Esophagus muscularis mucosa (tissue), 4 donors: Measurements from ENCODE around the gene NAA20. TPM values are rescaled to one million over a fixed set of nuclear protein-coding genes. Genes with fewer than 3 reads are reported as not detected.

Source experiments
- DNase-seq: peaks from one replicate; pipeline ENCODE4 v3.0.0-alpha.2; 2017; ENCODE audit errors: extremely low spot score
- H3K27ac ChIP-seq, 4 donors: fragments of 200-600 bp; sonication (generic); replicated peaks in 1 of 4; 1 replicate in 3 of 4; 2 replicates in 1 of 4; pipeline ENCODE4 v1.5.1; 2016 to 2019; ENCODE audit warnings: mild to moderate bottlenecking in 1 of 4
- H3K27me3 ChIP-seq, 4 donors: fragments of 200-600 bp; sonication (generic); one replicate each; pipeline versions ENCODE4 v1.5.1 to v1.6.0; 2016 to 2019
- H3K36me3 ChIP-seq, 4 donors: fragments of 200-600 bp; sonication (generic); one replicate each; pipeline ENCODE4 v1.5.1; 2016 to 2019
- H3K4me1 ChIP-seq, 4 donors: fragments of 200-600 bp; sonication (generic); one replicate each; pipeline ENCODE4 v1.5.1; 2016 to 2019
- H3K4me3 ChIP-seq, 4 donors: fragments of 200-600 bp; sonication (generic); 1 replicate in 2 of 4; 2 replicates in 2 of 4; pipeline ENCODE4 v1.5.1; 2016 to 2019; ENCODE audit warnings: mild to moderate bottlenecking in 4 of 4, moderate library complexity in 1 of 4
- H3K9me3 ChIP-seq, 4 donors: fragments of 200-600 bp; sonication (generic); 1 replicate in 3 of 4; 2 replicates in 1 of 4; pipeline ENCODE4 v1.5.1; 2016 to 2019
- EP300 ChIP-seq: sonication (generic); formaldehyde crosslinking; IDR thresholded peaks from one replicate; pipeline ENCODE4 v1.6.1; 2017; ENCODE audit warnings: antibody characterized with exemption
- POLR2A ChIP-seq: fragments of 450-650 bp; IDR thresholded peaks from one replicate; pipeline ENCODE4 v1.6.1; 2017; ENCODE audit warnings: antibody characterized with exemption, moderate library complexity, mild to moderate bottlenecking, low read depth
- POLR2AphosphoS5 ChIP-seq, 2 donors: sonication (generic); formaldehyde crosslinking; IDR thresholded peaks; one replicate each; pipeline ENCODE4 v1.6.1; 2017; ENCODE audit warnings: antibody characterized with exemption in 2 of 2
- WGBS: methylation state at CpG from one replicate; pipeline ENCODE4 v1.1.5; 2018; 5-methylcytosine and 5-hydroxymethylcytosine counted together
- intact Hi-C: fragments of 100-400 bp; cut with DNase I; formaldehyde crosslinking; loops from one replicate; pipeline ENCODE4 v1.15.1; 2023
- total RNA-seq, 4 donors: library from RNA; depleted of rRNA; stranded (reverse); fragments of >200 nt; gene quantifications; one replicate each; pipeline versions ENCODE4 v1.1.0 to v1.2.1, GENCODE V29; 2016
- TF ChIP-seq, protein P1 (sequence below), 3 experiments: fragments of 200-600 bp in 2 of 3; fragments of 450-650 bp in 1 of 3; sonication (generic) in 2 of 3; IDR thresholded peaks; one replicate each; pipeline ENCODE4 v1.5.1; 2017 to 2019; ENCODE audit warnings: antibody characterized with exemption in 3 of 3, mild to moderate bottlenecking in 2 of 3, moderate library complexity in 1 of 3

Gene NAA20
- total RNA-seq, 4 donors from 2014 or later, result 29.5 to 38.5 (median 34.8) TPM

DNA sequence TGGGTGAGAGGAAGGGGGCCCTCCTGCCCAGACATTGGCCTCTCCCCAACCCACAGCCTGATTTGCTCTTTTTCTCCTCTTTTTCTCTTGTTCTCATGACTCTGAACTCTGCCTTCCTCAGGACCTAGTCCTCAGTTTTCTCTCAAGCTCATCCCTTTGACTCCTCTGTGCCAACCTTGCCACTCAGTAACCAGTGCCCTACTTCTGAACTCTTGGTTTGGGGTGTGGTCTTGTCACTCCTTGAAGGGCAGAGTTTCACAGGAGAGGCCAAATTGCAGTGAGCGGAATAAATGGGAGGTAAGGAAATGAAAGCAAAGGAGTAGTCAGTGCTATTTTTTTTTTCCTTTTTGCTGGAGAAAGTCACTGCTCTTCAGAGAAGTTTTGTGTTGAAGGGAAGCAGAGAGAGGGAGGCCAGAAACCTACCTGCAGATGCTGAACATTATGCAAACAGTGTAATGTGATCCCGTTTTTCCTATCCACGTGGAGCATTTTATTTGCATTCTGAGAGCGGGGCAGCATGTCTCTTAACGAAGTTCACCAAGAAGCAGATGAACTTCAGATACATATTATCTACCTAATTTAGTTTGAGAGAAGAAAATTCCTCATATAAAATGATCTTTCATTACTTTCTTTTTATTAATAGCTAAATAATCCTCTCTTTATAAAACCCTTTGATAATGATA, 62.1 kb downstream of the NAA20 start:
- peaks cover 0 to 5% (median 4%) of the 10 kb centered on the region in 4 donors for H3K4me1 ChIP-seq
- H3K9me3 ChIP-seq, result no peaks in the 10 kb centered on the region
- H3K27me3 ChIP-seq, result peaks cover 0 to 19% (median 0%) of the 10 kb centered on the region in 4 donors
- H3K27ac ChIP-seq, result no peak overlapping the region
- TF ChIP-seq, protein P1, sequence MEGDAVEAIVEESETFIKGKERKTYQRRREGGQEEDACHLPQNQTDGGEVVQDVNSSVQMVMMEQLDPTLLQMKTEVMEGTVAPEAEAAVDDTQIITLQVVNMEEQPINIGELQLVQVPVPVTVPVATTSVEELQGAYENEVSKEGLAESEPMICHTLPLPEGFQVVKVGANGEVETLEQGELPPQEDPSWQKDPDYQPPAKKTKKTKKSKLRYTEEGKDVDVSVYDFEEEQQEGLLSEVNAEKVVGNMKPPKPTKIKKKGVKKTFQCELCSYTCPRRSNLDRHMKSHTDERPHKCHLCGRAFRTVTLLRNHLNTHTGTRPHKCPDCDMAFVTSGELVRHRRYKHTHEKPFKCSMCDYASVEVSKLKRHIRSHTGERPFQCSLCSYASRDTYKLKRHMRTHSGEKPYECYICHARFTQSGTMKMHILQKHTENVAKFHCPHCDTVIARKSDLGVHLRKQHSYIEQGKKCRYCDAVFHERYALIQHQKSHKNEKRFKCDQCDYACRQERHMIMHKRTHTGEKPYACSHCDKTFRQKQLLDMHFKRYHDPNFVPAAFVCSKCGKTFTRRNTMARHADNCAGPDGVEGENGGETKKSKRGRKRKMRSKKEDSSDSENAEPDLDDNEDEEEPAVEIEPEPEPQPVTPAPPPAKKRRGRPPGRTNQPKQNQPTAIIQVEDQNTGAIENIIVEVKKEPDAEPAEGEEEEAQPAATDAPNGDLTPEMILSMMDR (IDR thresholded peaks at IDR 0.05), result no peak
- TF ChIP-seq EP300, result no peak
- no peak for TF ChIP-seq POLR2A
- no peak for TF ChIP-seq POLR2AphosphoS5 (IDR thresholded peaks at IDR 0.05)
- H3K4me3 ChIP-seq, result no peak overlapping the region
- intact Hi-C loops, result loop anchor here (2.0 kb wide), 1 partner anchor 158 kb away; no protein-coding TSS in a partner anchor
- no peaks in the 10 kb centered on the region for H3K36me3 ChIP-seq
- 53% methylated on average over 5 of the region's 5 CpGs for WGBS
- peak; percentile 55 for DNase-seq

Other genes with a start within 250 kb of the NAA20 start
- 10 to 100 TPM; 23.2 to 34.4 (median 25.3) TPM for gene CRNKL1, start 35.1 kb downstream of the NAA20 start, total RNA-seq
- gene CFAP61, start 35.2 kb downstream of the NAA20 start, total RNA-seq, result not detected